Colonic mucosa (tissue), 4 donors: Measurements from ENCODE around the gene FAHD1. TPM values are rescaled to one million over a fixed set of nuclear protein-coding genes. Genes with fewer than 3 reads are reported as not detected.

Source experiments
- DNase-seq: peaks from one replicate; pipeline ENCODE4 v3.0.0-alpha.2; 2020
- H3K27ac ChIP-seq: fragments of 200-600 bp; one replicate; pipeline ENCODE4 v1.8.0; 2021
- H3K27me3 ChIP-seq: fragments of 200-600 bp; one replicate; pipeline ENCODE4 v1.8.0; 2021
- H3K36me3 ChIP-seq: fragments of 200-600 bp; one replicate; pipeline ENCODE4 v1.8.0; 2021
- H3K4me1 ChIP-seq: fragments of 200-600 bp; one replicate; pipeline ENCODE4 v1.8.0; 2021; ENCODE audit warnings: mild to moderate bottlenecking
- H3K4me3 ChIP-seq: fragments of 200-600 bp; one replicate; pipeline ENCODE4 v1.8.0; 2021
- H3K9ac ChIP-seq, 2 donors: one replicate each; pipeline ENCODE4 v1.7.0; 2013; ENCODE audit warnings: control low read depth in 2 of 2, low read depth in 2 of 2, low read length in 2 of 2
- H3K9me3 ChIP-seq: fragments of 200-600 bp; one replicate; pipeline ENCODE4 v1.8.0; 2021
- intact Hi-C: fragments of 100-400 bp; cut with DNase I; formaldehyde crosslinking; loops from one replicate; pipeline ENCODE4 v1.14.1; 2022
- total RNA-seq, 2 donors: library from RNA; stranded (reverse); fragmentation: NEBNext Ultra II Directional in 1 of 2; extraction: Animal tissue kit (Norgen Biotek cat#: 25700) in 1 of 2; gene quantifications; one replicate each; pipeline ENCODE4 v1.2.1, GENCODE V29; 2021
- TF ChIP-seq, protein P1 (sequence below): fragments of 200-600 bp; IDR thresholded peaks from one replicate; pipeline ENCODE4 v1.8.0; 2022; ENCODE audit warnings: antibody characterized with exemption, mild to moderate bottlenecking
- donor health status: healthy.
- donor health status: DM: no; HTN: no; CAD: no.
- donor health status: DM: no; HTN: no; CAD: no.

The FAHD1 gene
- total RNA-seq, result 10 to 100 TPM; 55.5 to 73.9 TPM

DNA sequence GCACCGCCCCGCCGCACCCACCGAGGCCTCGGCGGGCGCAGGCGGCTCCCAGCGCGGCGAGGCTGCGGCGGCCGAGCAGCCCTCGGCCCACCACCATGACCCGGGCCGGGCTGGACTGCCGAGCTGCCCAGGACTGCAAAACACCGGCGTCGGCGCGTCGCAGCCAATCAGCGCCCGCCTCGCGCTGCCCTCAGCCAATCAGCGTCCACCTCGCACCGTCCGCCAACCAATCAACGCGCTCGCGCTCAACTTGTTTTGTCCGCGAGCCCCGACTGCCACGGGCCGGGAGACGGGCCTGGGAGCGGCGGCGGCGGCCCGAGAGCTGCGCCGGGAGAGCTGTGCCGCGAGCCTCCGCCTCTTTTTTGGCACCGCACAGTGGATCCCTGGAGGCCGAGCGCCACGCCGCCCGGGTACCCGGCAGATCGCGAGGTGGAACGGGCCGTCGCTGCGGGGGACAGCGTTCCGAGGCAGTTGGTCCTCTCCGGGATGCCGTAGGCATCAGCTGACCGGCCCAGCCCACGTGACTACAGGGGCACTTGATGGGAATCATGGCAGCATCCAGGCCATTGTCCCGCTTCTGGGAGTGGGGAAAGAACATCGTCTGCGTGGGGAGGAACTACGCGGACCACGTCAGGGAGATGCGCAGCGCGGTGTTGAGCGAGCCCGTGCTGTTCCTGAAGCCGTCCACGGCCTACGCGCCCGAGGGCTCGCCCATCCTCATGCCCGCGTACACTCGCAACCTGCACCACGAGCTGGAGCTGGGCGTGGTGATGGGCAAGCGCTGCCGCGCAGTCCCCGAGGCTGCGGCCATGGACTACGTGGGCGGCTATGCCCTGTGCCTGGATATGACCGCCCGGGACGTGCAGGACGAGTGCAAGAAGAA, at the start of gene FAHD1, which contains the start of gene HAGH:
TSS of gene FAHD1 (plus strand) at position 516 of the 883 bp plus-strand sequence. CDS start at position 549, 33 bp downstream.
TSS of gene HAGH (minus strand) at position 135 of the 883 bp plus-strand sequence. CDS start at position 97, 38 bp downstream.
- Histone ChIP-seq H3K9ac (peak within 1 kb of the TSS; percentile 91 to 98), H3K4me3 (peak within 1 kb of the TSS; percentile 92), H3K4me1 (peaks cover 24% of the 10 kb centered on the region), H3K27me3 (no peaks in the 10 kb centered on the region), H3K36me3 (peaks cover 5% of the 10 kb centered on the region), H3K9me3 (no peaks in the 10 kb centered on the region), H3K27ac (peak within 1 kb of the TSS; percentile 80)
- TF ChIP-seq, protein P1, sequence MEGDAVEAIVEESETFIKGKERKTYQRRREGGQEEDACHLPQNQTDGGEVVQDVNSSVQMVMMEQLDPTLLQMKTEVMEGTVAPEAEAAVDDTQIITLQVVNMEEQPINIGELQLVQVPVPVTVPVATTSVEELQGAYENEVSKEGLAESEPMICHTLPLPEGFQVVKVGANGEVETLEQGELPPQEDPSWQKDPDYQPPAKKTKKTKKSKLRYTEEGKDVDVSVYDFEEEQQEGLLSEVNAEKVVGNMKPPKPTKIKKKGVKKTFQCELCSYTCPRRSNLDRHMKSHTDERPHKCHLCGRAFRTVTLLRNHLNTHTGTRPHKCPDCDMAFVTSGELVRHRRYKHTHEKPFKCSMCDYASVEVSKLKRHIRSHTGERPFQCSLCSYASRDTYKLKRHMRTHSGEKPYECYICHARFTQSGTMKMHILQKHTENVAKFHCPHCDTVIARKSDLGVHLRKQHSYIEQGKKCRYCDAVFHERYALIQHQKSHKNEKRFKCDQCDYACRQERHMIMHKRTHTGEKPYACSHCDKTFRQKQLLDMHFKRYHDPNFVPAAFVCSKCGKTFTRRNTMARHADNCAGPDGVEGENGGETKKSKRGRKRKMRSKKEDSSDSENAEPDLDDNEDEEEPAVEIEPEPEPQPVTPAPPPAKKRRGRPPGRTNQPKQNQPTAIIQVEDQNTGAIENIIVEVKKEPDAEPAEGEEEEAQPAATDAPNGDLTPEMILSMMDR, result no peak
- DNase-seq, result peak; percentile 95
- intact Hi-C loops, result no loop called here

DNA sequence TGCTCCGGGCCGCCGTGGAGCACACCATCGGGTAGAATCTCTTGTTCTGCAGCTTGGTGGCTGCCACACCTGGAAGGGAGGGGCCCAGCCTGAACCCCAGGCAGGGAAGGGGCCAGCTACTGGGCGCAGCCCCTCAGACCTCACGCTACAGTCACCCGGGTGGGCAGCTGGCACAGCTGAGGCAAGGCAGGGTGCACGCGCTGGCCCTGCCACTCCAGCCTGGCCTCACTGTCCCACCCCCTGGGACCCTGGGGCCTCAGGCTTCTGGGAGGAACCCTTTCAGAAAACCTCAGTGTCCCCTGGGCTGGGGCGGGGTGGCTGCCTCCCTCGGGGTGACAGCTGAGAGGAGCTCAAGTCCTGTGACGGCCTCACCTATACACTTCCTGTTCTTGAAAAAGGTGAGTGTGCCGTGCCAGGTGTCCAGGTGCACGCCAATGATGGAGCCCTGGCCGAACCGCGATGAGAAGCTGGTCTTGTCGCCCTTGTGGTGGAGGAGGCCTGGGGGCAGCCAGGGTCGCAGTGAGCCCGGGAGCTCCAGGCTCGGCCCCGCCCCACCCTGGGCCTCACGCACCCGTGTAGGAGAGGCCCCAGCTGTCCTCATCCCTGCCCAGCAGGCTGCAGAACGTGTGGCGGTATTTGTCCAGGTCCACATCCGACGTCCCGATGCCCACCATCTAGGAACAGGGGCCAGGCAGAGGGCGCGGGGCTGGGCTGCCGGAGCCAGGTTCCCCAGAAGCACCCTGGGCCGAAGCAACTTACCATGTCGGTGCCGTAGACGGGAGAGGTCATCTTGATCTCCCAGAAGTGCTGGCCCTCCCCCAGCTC, 49.4 kb upstream of the FAHD1 start:
- Histone ChIP-seq H3K27ac (no peak overlapping the region), H3K9ac (no peak overlapping the region), H3K4me1 (peaks cover 19% of the 10 kb centered on the region), H3K9me3 (no peaks in the 10 kb centered on the region), H3K4me3 (no peak overlapping the region), H3K27me3 (no peaks in the 10 kb centered on the region), H3K36me3 (no peaks in the 10 kb centered on the region)
- TF ChIP-seq, protein P1, result no peak
- no peak for DNase-seq
- intact Hi-C loops, result no loop called here

DNA sequence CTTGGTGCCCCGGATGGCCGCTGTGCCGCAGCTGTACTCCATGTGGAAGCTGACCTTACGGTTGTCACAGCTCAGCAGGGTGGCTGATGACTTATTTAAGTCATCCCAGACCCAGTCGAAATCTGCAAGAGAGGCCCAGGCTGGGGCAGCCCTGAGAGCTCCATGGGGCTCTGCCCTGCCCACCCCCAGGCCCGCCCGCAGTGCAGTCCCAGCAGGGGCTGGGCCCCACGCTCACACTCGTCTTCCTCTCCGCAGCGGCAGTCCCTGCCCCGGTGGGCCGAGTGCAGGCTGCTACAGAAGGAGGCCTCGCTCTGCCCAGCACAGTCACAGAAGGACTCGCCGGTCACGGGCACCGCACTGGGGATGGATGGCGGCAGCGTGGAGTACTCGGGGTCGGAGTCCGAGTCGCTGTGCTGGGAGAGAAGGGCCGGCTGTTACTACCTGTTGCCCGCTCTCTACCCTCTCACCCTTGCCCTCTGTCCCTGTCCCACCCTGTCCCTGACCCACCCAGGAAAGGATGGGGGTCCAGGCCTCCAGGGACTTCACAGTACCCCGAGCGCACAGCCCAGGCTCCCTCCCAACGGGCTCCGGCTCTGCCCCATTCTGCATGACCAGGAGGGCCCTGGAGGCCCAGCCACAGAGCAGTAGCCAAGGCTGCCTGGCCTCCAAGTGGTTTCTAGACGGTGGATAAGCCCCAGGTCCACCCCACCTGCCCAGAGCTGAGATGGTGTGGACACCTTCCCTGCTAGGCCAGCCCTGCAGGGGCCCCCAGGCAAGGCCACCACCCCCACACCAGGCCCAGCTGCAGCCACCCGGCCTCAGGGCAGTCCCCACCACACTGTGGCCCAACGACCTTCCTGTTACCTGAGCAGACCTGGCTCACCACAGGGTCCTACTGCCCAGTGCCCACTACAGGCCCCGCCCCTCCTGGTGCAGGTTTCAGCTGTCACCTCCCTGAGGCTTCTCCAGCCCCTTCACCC, 48.5 kb upstream of the FAHD1 start:
- H3K9me3 ChIP-seq, result no peaks in the 10 kb centered on the region
- no peaks in the 10 kb centered on the region for H3K36me3 ChIP-seq
- intact Hi-C loops, result no loop called here
- TF ChIP-seq, protein P1, result no peak
- H3K4me3 ChIP-seq, result no peak overlapping the region
- H3K27ac ChIP-seq, result no peak overlapping the region
- H3K4me1 ChIP-seq, result peaks cover 19% of the 10 kb centered on the region
- DNase-seq, result no peak
- no peak overlapping the region for H3K9ac ChIP-seq
- H3K27me3 ChIP-seq, result no peaks in the 10 kb centered on the region

DNA sequence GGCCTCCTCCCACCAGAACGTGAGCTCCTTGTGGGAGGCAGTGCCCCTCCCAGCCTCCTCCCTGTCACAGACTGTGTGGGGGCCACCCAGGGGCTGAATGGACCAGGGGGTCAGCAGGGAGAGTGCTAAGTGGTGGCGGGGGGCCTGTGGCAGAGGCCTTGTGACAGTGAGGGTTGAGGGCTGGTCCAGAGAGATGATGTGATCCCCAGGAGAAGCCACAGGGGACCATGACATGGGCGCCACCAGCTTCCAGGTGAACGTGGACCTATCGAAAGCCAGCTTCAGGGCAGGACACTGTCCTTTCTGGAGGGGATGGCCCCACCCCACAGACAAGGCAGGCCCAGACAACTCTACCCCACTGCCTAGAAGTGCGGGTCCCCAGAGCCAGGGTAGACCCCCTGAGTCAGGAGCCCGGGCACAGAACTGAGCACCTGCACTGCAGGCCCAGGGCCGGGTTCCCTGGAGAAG, 47.7 kb upstream of the FAHD1 start:
- Histone ChIP-seq H3K4me3 (no peak overlapping the region), H3K9me3 (no peaks in the 10 kb centered on the region), H3K36me3 (no peaks in the 10 kb centered on the region), H3K27me3 (no peaks in the 10 kb centered on the region), H3K4me1 (peaks cover 15% of the 10 kb centered on the region), H3K9ac (no peak overlapping the region), H3K27ac (no peak overlapping the region)
- DNase-seq, result no peak
- TF ChIP-seq, protein P1, result no peak
- intact Hi-C loops, result no loop called here
